HG03432 (cell line): ENCODE data around the gene COPS6.

ENCODE experiments used
- ATAC-seq: cut with Tn5 transposase; IDR thresholded peaks from one replicate; pipeline ENCODE4 v1.9.1; 2021; ENCODE audit warnings: mild to moderate bottlenecking, moderate library complexity; ENCODE audit not compliant: unreplicated experiment

The COPS6 gene

DNA sequence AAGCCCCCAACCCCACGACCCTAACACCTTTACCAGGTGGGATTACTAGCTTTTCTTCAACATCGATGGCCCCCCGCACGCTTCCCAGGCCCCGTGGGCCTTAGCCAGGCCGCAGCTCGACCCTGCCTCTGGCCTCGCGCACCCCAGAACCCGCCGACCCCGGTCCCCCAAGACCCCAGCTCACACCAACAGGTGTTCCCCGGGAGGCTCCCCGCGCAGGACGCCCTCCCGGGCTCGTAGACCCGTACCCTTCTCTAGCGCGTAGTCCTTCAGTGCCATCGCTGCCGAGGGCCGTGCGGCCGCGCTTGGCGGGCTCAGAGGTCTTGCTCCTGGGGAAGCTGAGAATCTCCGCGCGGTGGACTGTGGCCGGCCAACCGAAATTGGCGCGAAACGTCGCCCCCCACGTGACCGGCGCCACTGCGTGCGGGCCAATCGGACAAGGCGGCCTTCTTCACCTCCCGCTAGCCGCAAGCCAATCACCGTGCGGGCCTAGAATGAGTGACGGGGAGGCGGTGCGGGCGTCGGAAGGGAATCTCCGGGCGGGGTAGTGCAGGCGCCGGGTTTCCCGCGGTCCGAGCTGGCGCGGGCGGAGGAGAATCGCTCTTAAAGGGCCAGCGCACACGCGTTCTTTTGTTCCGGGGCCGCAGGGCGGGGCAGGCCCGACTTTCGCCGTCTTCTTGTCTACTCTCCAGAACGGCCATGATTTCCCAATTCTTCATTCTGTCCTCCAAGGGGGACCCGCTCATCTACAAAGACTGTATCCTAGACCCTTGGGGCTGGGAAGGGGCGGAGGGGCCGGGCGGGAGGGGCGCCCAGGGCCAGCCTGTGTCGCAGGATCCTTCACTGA lies 12.5 kb downstream of the COPS6 start, which contains the start of the genes AP4M1 and MCM7:
TSS of gene AP4M1 (plus strand) at position 628 of the 847 bp plus-strand sequence. CDS start at position 700, 72 bp downstream.
TSS of gene MCM7 (minus strand) at position 382 of the 847 bp plus-strand sequence. CDS start at position 279, 103 bp downstream.
- ATAC-seq: peak; percentile 83

DNA sequence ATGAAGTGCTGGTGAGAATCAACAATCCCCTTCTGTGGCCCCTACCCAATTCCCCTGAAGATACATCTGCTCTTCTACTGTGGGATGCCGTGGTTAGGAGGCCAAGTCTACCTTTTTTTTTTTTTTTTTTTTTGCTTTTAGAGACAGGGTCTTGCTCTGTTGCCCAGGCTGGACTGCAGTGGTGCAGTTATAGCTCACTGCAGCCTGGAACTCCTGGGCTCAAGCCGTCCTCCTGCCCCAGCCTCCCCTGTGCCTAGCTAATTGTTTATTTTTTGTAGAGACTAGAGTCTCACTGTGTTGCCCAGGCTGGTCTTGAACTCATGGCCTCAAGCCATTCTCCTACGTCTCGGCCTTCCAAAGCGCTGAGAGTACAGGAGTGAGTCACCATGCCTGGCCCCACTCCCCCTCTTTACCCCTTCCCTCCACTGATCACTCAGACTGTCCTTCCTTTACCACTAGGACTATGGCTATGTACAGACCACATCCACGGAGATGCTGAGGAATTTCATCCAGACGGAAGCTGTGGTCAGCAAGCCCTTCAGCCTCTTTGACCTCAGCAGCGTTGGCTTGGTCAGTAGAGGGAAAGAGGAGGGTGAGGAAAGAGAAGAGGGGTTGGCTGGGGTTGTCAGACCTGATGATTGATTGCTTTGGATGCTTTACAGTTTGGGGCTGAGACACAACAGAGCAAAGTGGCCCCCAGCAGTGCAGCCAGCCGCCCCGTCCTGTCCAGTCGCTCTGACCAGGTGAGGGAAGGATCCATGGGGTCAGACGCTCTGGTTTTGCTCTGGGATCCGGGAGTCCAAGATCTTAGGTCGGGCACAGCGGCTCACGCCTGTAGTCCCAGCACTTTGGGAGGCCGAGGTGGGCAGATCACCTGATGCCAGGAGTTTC lies 14.4 kb downstream of the COPS6 start:
- ATAC-seq: no peak

DNA sequence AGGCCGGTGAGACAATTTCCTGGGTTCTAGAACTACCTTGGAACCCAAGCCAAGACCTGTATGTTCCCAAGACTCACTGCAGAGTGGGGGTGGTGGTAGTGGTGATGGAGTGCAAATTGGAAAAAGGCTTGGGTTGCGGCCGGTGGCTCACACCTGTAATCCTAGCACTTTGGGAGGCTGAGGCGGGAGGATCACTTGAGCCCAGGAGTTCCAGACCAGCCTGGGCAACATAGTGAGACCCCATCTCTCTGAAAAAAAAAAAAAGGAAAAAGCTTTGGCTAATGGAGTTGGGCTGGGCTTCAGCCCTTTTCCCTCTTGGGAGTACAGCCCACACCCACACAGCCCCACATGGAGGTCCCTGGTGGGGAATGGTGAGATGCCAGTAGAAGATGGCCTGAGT lies 16.8 kb downstream of the COPS6 start:
- ATAC-seq: no peak

GRCh38 chr7:100106633-100107032 lies 17.9 kb downstream of the COPS6 start:
- ATAC-seq: no peak

DNA sequence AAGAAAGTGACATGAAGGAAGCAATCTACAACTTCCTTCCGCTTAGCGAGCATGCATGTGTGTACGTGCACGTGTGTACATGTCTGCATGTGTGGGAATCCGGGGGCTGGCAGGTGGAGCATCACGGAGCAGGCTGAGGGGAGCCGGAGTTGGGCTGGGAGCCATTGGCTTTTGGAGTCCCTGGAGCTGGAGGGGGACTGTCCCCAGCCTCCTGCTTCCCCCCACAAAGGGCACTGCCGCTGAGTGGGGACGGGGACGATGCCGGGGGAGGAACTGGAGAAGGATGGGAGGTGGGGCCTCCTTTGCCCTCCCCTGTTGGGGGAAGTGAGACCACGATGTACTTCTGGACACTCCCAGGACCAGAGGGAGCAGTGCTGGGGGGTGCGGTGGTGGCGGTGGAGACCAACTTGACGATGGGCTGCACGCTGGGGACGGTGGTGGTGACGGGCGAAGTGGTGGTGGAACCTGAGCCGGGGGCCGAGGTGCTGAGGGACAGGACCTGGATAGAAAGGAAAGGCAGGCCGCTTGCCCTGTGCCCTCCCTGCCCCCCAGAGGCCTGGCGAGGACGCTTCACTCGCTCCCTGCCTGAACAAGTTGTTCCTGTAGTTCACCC lies 18.5 kb downstream of the COPS6 start:
- no peak for ATAC-seq

DNA sequence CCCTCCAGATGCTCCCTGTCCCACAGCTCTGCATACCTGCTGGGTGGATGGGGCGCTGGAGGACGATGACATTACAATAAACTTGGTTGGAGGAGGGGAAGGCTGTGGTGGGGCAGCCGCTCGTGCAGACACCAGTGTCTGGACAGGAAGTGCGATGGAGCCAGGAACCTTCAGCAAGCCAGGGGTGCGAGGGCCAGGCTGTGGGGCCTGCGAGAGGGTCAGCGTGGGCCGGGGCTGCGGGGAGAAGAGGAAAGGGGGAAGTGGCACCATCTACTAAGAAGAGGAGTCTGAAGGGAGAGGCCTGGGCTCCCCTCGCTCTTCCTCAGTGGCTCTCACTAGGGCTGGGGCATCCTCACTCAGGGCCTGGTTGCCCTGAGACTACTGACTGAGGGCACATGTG lies 19.1 kb downstream of the COPS6 start:
- no peak for ATAC-seq

DNA sequence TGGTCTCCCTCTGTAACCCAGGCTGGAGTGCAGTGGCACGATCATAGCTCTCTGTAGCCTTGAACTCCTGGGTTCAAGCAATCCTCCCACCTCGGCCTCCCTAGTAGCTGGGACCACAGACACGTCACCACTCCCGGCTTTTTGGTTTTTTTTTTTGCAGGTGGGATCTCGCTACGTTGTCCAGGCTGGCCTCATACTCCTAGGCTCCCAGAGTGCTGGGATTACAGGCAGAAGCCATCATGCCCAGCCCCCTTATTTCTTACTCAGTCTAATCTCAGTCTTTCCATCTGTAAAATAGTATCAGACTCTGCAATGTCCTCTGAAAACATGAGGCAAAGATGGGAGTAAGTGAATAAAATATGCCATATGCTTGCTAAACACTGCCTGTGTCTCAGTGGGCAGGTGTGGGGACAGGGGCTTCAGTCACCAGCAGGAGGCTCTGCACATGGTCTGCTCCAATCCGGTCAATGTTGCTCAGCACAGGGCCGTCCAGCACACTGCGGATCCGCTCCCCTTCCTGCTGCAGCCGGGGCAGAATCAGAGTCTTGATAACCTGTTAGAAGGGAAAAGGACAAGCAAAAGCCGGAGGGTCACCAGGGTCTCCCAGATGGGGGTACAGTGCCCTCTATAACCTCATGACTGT lies 20.9 kb downstream of the COPS6 start:
- ATAC-seq: no peak

- no peak for ATAC-seq
Observed at GRCh38 chr7:100111156-100111555, 22.4 kb downstream of the COPS6 start.

DNA sequence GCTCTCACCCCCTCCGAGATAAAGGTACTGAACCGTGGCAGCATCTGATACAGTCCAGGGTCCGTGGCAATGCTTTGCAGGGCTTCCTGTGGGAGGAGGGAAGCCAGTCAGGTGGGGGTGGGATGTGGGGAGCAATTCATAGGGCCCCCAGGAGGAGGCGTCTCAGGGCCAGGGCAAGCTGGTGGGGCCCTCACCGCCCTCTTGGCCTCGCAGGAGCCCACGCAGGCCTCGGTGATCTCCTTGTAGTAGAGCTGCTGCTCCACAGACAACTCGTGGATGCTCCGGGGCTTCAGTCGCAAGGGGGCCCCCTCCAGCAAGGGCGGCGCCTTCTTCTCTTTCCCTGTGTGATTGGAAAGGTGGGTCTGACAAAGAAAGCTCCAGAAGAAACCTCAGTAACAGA lies 23.1 kb downstream of the COPS6 start:
- no peak for ATAC-seq

- ATAC-seq: no peak
Observed at GRCh38 chr7:100115026-100115425, 26.3 kb downstream of the COPS6 start.

DNA sequence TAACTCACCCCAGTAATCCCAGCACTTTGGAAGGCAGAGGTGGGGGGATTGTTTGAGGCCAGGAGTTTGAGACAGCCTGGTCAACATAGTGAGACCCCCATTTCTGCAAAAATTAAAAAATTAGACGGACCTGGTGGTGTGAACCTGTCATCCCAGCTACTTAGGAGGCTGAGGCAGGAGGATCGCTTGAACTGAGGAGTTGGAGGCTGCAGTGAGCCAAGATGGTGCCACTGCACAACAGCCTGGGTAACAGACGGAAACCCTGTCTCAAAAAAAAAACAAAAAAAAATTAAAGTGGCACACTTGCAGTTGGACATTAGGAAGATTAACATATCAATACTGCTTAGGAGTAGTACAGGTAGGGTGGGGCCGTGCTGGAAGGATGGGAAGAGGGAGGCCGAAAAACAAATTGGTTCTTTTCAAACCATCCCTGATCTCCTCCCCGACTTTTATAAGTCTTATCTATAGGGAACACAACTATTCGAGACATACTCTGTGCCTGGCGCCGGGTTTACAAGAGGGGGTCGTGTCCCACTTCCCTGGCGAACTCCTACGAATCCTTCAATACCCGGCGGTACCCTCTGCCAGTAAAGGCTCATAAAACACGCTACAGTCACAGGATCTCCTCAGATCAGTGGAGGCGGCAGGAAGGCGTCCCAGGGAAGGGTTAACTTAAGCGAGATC lies 29.8 kb downstream of the COPS6 start:
- no peak for ATAC-seq

- peak; percentile 74 for ATAC-seq
Observed at GRCh38 chr7:100119072-100119969, 30.6 kb downstream of the COPS6 start, which contains the start of the genes CNPY4 and TAF6. Gene CNPY4, plus strand, starts transcription at chr7:100119634. Its CDS starts 111 bp downstream, at chr7:100119745. Gene TAF6, minus strand, starts transcription at chr7:100119358. Its CDS starts 5,149 bp downstream, at chr7:100114209.

DNA sequence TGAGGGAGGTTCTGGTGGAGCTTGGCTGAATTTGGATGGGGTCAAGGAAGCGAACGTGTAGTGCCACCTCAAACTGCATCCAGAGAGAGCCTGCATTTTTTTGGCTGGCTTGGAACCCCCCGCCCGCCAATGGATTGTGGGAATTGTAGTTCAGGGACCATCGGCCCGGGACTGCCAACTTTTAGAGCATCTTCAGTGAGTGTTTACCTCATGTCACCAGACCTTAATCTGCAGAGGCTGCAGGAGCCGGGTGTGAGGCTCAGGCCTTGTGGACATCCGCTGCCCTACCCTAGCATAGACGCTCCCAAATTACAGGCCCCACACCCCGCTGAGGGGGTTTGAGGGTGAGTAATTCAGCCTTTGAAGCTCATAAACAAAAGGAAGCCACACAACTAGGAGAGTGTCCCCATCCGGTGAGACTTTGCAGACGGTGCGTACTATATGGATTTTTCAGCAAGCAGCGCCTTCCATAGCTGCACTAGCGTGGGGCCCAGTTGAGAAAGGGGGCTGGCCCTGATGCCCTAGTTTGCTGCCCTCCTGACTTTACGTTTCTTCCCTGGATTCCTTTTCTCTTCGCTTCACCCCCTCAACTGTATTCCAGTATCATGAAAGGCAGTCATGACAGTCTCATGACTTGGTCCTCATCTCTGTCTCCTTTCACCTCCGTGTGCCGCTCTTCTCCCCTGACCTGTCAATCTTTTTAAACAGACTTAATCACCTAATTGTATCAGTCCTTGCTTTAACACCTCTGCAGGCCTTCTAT lies 31.4 kb downstream of the COPS6 start:
- peak; percentile 32 for ATAC-seq

GRCh38 chr7:100120733-100121036 lies 31.9 kb downstream of the COPS6 start:
- ATAC-seq: no peak

DNA sequence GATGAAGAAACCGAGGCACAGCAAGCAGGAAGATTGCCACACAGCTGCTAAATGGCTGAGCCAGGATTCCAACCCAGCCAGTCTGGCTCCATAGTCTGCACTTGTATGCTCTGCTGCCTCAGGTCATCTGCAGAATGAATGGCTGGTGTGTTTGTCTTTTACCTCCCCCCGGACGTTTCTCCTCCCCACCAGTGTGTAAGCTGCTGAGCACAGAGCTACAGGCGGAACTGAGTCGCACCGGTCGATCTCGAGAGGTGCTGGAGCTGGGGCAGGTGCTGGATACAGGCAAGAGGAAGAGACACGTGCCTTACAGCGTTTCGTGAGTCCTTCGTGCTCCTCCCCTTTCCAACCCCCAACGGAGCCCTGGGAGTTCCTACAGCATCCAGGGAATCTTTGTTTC lies 33.3 kb downstream of the COPS6 start:
- ATAC-seq: no peak

- ATAC-seq: no peak
Observed at GRCh38 chr7:100122568-100122967, 33.8 kb downstream of the COPS6 start.

- ATAC-seq: no peak
Observed at GRCh38 chr7:100124301-100125230, 35.8 kb downstream of the COPS6 start.
